Gastroesophageal sphincter (tissue), 3 donors: ENCODE measurements around the gene VPS37C.

Experiments used
- CTCF ChIP-seq, 4 experiments: fragments of 200-600 bp in 2 of 4; fragments of 450-650 bp in 2 of 4; sonication (generic) in 1 of 4; IDR thresholded peaks; one replicate each; pipeline ENCODE4 v1.5.1; 2017 to 2019; ENCODE audit warnings: antibody characterized with exemption in 4 of 4, mild to moderate bottlenecking in 2 of 4, moderate library complexity in 2 of 4
- POLR2A ChIP-seq, 2 donors: fragments of 450-650 bp; IDR thresholded peaks; one replicate each; pipeline ENCODE4 v1.6.1; 2017; ENCODE audit warnings: antibody characterized with exemption in 2 of 2, mild to moderate bottlenecking in 2 of 2, moderate library complexity in 1 of 2

GRCh38 chr11:61154528-61154927, 6.7 kb downstream of the VPS37C start:
- TF ChIP-seq CTCF (IDR thresholded peaks at IDR 0.05) (no peak), POLR2A (IDR thresholded peaks at IDR 0.05) (no peak)
